DMS53 treated with DMSO at 0.1 percent for 48 hours (cell line): ENCODE results near the gene SMG7.
"Not testable (repeated sequence)": the region's sequence is repeated elsewhere in the genome, so short reads cannot be mapped to it uniquely, and the experiment has no call there.

Source experiments
- DNase-seq: peaks from one replicate; lab custom pipeline; 2025; ENCODE audit not compliant: unreplicated experiment; lab: John Stamatoyannopoulos, UW

Gene SMG7

GRCh38 chr1:183472488-183473216 lies at the start of gene SMG7:
SMG7 (plus strand) TSS chr1:183472499; CDS start chr1:183472621, 122 bp downstream.
- DNase-seq, result no peak

GRCh38 chr1:183423541-183423940 lies 48.8 kb upstream of the SMG7 start:
- DNase-seq, result no peak

- DNase-seq, result no peak
These were observed 47.6 kb upstream of the SMG7 start for GRCh38 chr1:183424691-183425090.

GRCh38 chr1:183427591-183427990 lies 44.7 kb upstream of the SMG7 start:
- DNase-seq, result not testable (repeated sequence)

GRCh38 chr1:183431840-183432547 lies 40.3 kb upstream of the SMG7 start:
- no peak for DNase-seq

- no peak for DNase-seq
These were observed 39.8 kb upstream of the SMG7 start for GRCh38 chr1:183432548-183432875.

GRCh38 chr1:183433703-183434102 lies 38.6 kb upstream of the SMG7 start:
- DNase-seq, result no peak

GRCh38 chr1:183435497-183435896 lies 36.8 kb upstream of the SMG7 start:
- no peak for DNase-seq

GRCh38 chr1:183438060-183438459 lies 34.2 kb upstream of the SMG7 start:
- no peak for DNase-seq

GRCh38 chr1:183443011-183443410 lies 29.3 kb upstream of the SMG7 start:
- DNase-seq, result no peak

- DNase-seq, result no peak
These were observed 28.8 kb upstream of the SMG7 start for GRCh38 chr1:183443466-183443865.

GRCh38 chr1:183444243-183444642 lies 28.1 kb upstream of the SMG7 start:
- DNase-seq, result no peak

GRCh38 chr1:183449223-183449770 lies 23.0 kb upstream of the SMG7 start:
- DNase-seq, result no peak

- no peak for DNase-seq
These were observed 22.2 kb upstream of the SMG7 start for GRCh38 chr1:183450093-183450492.

- no peak for DNase-seq
These were observed 17.9 kb upstream of the SMG7 start for GRCh38 chr1:183454377-183454776.

GRCh38 chr1:183456826-183457225 lies 15.5 kb upstream of the SMG7 start:
- no peak for DNase-seq

- DNase-seq, result no peak
These were observed 14.8 kb upstream of the SMG7 start for GRCh38 chr1:183457449-183457848.

- no peak for DNase-seq
These were observed 11.7 kb upstream of the SMG7 start for GRCh38 chr1:183460596-183460995.

GRCh38 chr1:183461350-183461749 lies 10.9 kb upstream of the SMG7 start:
- DNase-seq, result no peak

- DNase-seq, result no peak
These were observed 8.7 kb upstream of the SMG7 start for GRCh38 chr1:183463566-183463965.

GRCh38 chr1:183466781-183467180 lies 5.5 kb upstream of the SMG7 start:
- no peak for DNase-seq

- DNase-seq, result peak; percentile 8
These were observed 4.6 kb upstream of the SMG7 start for GRCh38 chr1:183467687-183468086.
